HUES48 (cell line): ENCODE data around the gene ADNP2.
A peak's percentile ranks its signal among the peaks of the same experiment; 100 is the strongest.

Experiments
- H3K27ac ChIP-seq: one replicate; pipeline ENCODE4 v1.7.0; 2013; ENCODE audit warnings: low read depth, low read length, inconsistent platforms
- H3K27me3 ChIP-seq: 2 replicates; pipeline ENCODE4 v1.6.1; 2013; ENCODE audit warnings: mild to moderate bottlenecking, low read length; ENCODE audit not compliant: control insufficient read depth, insufficient read depth
- H3K36me3 ChIP-seq: 2 replicates; pipeline ENCODE4 v1.6.1; 2013; ENCODE audit warnings: low read length; ENCODE audit not compliant: control insufficient read depth, insufficient read depth
- H3K4me1 ChIP-seq: 2 replicates; pipeline ENCODE4 v1.6.1; 2013; ENCODE audit warnings: mild to moderate bottlenecking, low read length; ENCODE audit not compliant: control insufficient read depth, insufficient read depth
- H3K4me3 ChIP-seq: 2 replicates; pipeline ENCODE4 v1.5.1; 2013; ENCODE audit warnings: mild to moderate bottlenecking, low read depth, low read length
- H3K9ac ChIP-seq: 2 replicates; pipeline ENCODE4 v1.6.1; 2013; ENCODE audit warnings: mild to moderate bottlenecking, low read depth, low read length, moderate library complexity
- H3K9me3 ChIP-seq: 2 replicates; pipeline ENCODE4 v1.6.1; 2013; ENCODE audit warnings: low read length; ENCODE audit not compliant: control insufficient read depth, insufficient read depth

ADNP2 gene

DNA sequence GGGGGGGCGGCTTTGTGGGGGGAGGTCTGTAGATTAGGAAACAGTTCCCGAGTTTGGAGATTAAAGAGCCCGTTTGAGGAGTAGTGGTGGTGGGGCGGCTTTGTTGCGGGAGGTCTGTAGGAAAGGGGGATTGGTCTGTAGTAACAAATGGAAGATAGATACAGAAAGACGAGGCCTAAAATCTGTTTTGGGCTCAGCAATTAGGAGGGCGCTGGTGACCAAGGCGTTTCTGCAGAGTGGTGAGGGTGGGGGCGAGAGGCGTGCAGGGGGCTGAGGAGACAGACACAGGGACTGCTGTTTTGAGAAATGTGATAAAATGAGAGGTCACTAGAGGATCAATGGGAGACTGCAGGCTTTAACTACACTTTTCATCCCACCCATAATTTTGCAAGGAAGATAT, 1.6 kb upstream of the ADNP2 start:
- no peak overlapping the region for H3K9ac ChIP-seq
- H3K4me3 ChIP-seq, result no peak overlapping the region
- H3K9me3 ChIP-seq, result no peaks in the 10 kb centered on the region
- H3K4me1 ChIP-seq, result peaks cover 53% of the 10 kb centered on the region
- peaks cover 14% of the 10 kb centered on the region for H3K36me3 ChIP-seq
- H3K27me3 ChIP-seq, result no peaks in the 10 kb centered on the region
- no peak overlapping the region for H3K27ac ChIP-seq

- H3K9ac ChIP-seq, result no peak overlapping the region
- H3K9me3 ChIP-seq, result no peaks in the 10 kb centered on the region
- H3K27me3 ChIP-seq, result no peaks in the 10 kb centered on the region
- peaks cover 14% of the 10 kb centered on the region for H3K36me3 ChIP-seq
- no peak overlapping the region for H3K4me3 ChIP-seq
- H3K4me1 ChIP-seq, result peaks cover 58% of the 10 kb centered on the region
- H3K27ac ChIP-seq, result no peak overlapping the region
Measured at GRCh38 chr18:80108121-80108536, 933 bp upstream of the ADNP2 start.

GRCh38 chr18:80109676-80110078, 615 bp downstream of the ADNP2 start:
- Histone ChIP-seq H3K27me3 (no peaks in the 10 kb centered on the region), H3K4me3 (peak overlapping the region; percentile 84), H3K4me1 (peaks cover 59% of the 10 kb centered on the region), H3K9ac (peak overlapping the region; percentile 38; the same call in 1 of the 2 replicates), H3K27ac (peak overlapping the region; percentile 96), H3K36me3 (peaks cover 14% of the 10 kb centered on the region), H3K9me3 (no peaks in the 10 kb centered on the region)

DNA sequence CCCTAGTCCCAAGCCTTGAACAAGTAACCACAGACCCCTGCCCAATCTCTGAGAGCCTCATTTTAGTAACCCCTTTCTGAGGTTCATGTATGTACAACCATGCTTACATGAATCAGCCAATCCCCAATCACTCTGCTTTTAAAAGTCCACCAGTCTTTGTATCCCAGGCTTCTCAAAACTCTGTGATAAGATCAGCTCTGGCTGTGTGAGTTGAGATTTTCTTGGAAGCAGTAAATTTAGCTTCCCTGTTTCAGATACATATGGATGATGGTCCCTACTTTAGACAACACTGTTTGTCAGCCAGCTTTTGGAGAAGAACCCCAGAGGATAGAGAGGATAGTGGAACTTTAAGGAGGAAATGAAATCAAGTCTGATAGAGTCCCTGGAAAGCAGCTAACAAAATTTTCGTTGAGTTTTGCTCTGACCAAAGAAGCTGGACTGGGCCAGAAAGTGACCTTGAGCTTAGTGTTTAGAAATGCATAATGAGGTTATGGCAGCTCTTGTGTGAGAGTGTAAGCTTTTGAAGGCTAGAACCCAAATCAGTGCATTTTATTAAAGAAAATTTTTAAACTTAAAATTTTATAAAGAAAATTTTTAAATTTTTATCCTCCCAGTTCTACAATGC, 3.7 kb downstream of the ADNP2 start:
- Histone ChIP-seq H3K4me3 (no peak overlapping the region), H3K27ac (peak overlapping the region; percentile 5)

GRCh38 chr18:80115035-80115434, 6.0 kb downstream of the ADNP2 start:
- Histone ChIP-seq H3K27me3 (no peaks in the 10 kb centered on the region), H3K27ac (no peak overlapping the region), H3K9me3 (no peaks in the 10 kb centered on the region), H3K36me3 (peaks cover 40% of the 10 kb centered on the region), H3K4me1 (peaks cover 68% of the 10 kb centered on the region), H3K9ac (no peak overlapping the region), H3K4me3 (no peak overlapping the region)

More for the DNA sequence above, 3.7 kb downstream of the ADNP2 start:
- H3K36me3 ChIP-seq, result peaks cover 21% of the 10 kb centered on the region
- no peak overlapping the region for H3K9ac ChIP-seq
- H3K4me1 ChIP-seq, result peaks cover 53% of the 10 kb centered on the region
- H3K27me3 ChIP-seq, result no peaks in the 10 kb centered on the region
- no peaks in the 10 kb centered on the region for H3K9me3 ChIP-seq

DNA sequence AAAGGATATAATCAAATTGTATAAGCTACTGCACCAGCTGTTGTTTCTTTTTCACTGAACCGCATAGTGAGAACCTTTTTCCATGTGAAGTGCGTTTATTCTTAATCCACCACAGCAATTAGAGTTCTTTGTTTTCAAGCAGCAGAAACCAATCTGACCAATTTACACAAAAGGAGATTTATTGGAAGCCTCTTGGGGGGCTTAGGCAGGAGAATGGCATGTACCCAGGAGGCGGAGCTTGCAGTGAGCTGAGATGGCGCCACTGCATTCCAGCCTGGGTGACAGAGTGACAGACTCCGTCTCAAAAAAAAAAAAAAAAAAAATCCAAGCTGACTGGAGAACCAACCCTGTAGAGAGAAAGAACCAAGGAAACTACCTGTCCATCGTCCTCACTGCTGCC, 10.0 kb downstream of the ADNP2 start:
- H3K9ac ChIP-seq, result no peak overlapping the region
- H3K9me3 ChIP-seq, result no peaks in the 10 kb centered on the region
- peak overlapping the region; percentile 91 for H3K27ac ChIP-seq
- peak overlapping the region; percentile 32; the same call in 1 of the 2 replicates for H3K4me3 ChIP-seq
- peaks cover 48% of the 10 kb centered on the region for H3K36me3 ChIP-seq
- H3K27me3 ChIP-seq, result no peaks in the 10 kb centered on the region
- peaks cover 44% of the 10 kb centered on the region for H3K4me1 ChIP-seq

DNA sequence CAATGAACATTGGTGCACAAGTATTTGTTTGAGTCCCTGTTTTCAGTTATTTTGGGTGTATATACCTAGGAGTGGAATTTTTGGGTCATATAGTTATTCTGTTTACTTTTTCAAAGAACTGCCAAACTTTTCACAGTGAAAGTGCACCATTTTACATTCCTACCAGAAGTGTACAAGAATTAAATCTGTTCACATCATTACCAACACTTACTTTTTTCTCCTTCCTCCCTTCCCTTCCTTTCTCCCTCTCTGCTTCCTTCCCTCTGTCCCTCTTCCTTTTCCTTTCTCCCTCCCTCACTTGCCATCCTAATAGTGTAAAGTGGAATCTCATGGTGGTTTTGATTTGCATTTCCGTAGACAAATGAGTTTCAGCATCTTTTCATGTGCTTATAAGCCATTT, 11.9 kb downstream of the ADNP2 start:
- Histone ChIP-seq H3K27me3 (no peaks in the 10 kb centered on the region), H3K9ac (no peak overlapping the region), H3K27ac (no peak overlapping the region), H3K9me3 (no peaks in the 10 kb centered on the region), H3K4me1 (peaks cover 39% of the 10 kb centered on the region), H3K4me3 (no peak overlapping the region), H3K36me3 (peaks cover 53% of the 10 kb centered on the region)

DNA sequence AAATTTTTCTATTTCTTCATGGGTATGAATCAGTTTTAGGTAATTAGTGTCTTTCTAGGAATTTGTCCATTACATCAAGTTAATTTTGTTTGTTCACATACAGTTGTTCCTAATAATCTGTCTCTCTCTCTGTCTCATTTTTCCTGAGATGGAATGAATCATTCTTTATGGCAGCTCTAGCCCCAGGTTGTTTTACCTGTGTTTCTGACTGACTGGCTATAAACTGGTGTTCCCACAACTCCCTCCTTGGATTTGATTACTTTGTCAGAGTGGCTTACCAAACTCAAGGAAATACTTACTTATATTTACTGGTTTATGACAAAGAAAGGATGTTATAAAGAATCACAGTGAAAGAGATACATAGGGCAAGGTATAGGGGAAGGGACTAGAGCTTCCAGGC, 15.1 kb downstream of the ADNP2 start:
- no peak overlapping the region for H3K27ac ChIP-seq
- H3K9me3 ChIP-seq, result no peaks in the 10 kb centered on the region
- H3K27me3 ChIP-seq, result no peaks in the 10 kb centered on the region
- H3K4me3 ChIP-seq, result no peak overlapping the region
- H3K36me3 ChIP-seq, result peaks cover 40% of the 10 kb centered on the region
- H3K4me1 ChIP-seq, result peaks cover 15% of the 10 kb centered on the region
- H3K9ac ChIP-seq, result no peak overlapping the region

DNA sequence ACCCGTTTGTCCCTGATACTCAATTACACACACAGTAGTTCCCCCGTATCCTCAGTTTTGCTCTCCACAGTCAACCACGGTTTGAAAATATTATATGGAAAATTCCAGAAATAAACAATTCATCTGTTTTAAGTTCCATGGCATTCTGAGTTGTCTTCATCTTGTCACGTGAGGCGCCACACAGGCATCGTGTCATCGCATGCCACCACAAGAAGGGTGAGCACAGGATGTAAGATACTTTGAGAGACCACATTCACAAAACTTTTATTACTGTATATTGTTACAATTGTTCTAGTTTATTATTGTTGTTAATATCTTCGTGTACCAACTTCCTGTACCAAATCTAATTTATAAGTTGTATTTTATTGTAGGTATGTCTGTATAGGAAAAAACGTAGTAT, 17.7 kb downstream of the ADNP2 start:
- H3K27me3 ChIP-seq, result no peaks in the 10 kb centered on the region
- peaks cover 17% of the 10 kb centered on the region for H3K4me1 ChIP-seq
- no peak overlapping the region for H3K27ac ChIP-seq
- no peak overlapping the region for H3K4me3 ChIP-seq
- H3K36me3 ChIP-seq, result peaks cover 18% of the 10 kb centered on the region
- no peaks in the 10 kb centered on the region for H3K9me3 ChIP-seq
- H3K9ac ChIP-seq, result no peak overlapping the region

DNA sequence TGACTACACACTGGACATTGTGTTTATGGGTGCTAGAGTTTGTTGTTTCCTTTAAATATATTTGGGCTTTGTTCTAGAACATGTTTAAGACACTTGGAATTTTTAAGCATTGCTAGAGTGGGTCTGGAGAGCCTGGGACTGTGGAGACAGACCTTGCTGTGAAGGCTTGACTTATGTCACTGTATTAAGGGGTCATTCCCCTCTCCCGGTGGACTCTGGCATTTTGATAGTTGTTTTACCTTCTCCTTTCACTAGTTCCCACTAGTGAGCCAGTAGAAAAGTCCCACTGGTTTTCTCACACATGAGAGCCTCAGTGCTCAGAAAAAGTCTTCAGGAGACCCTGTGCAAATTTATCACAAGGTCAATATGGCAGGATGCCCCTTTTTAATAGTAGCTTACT, 18.6 kb downstream of the ADNP2 start:
- no peaks in the 10 kb centered on the region for H3K9me3 ChIP-seq
- no peaks in the 10 kb centered on the region for H3K27me3 ChIP-seq

DNA sequence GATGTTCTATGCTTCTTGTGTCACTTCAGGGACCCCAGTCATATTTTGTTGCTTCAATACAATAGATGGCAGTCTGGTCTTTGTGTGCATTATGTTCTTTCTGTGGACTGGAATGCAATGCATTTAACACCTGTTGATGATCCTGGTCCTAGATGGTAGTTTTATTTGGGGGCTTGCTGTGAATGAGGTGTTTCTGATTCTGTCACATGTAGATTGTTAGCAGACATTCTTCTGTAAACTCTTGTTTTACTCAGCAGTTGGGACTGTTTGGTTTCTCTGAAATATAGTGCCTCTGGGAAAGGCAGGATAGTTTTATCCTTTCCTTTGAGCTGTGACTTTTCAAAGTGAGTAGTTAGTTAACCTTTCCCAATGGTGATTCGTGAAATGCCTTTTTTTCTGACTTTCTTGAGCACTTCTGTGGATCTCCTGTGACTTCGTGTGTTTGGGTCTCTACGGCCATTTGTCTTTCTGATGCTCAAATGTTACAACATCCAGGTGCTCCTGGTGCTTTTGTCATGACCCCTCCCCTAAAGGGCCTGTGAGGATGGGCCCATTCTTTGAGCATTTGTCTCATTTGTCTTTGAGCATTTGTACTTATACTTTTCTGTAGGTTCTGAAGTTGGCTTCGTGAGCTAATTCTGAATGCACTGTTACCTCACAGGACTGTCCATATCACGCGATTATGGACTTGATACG, 20.8 kb downstream of the ADNP2 start:
- H3K36me3 ChIP-seq, result peaks cover 37% of the 10 kb centered on the region
- H3K4me1 ChIP-seq, result peaks cover 17% of the 10 kb centered on the region
- H3K27ac ChIP-seq, result no peak overlapping the region
- H3K9me3 ChIP-seq, result no peaks in the 10 kb centered on the region
- H3K4me3 ChIP-seq, result no peak overlapping the region
- no peak overlapping the region for H3K9ac ChIP-seq
- no peaks in the 10 kb centered on the region for H3K27me3 ChIP-seq

More for the DNA sequence above, 18.6 kb downstream of the ADNP2 start:
- H3K27ac ChIP-seq, result no peak overlapping the region
- peaks cover 20% of the 10 kb centered on the region; the same call in 1 of the 2 replicates for H3K36me3 ChIP-seq
- no peak overlapping the region for H3K4me3 ChIP-seq
- H3K4me1 ChIP-seq, result peaks cover 17% of the 10 kb centered on the region
- no peak overlapping the region for H3K9ac ChIP-seq
